GM12878 (cell line): ENCODE data around the gene PRICKLE4. TPM values are rescaled to one million over a fixed set of nuclear protein-coding genes. Genes with fewer than 3 reads are reported as not detected.

Experiments used
- ATAC-seq: fragments of 200-7000 bp; cut with Tn5 transposase; 3 replicates; pipeline ENCODE4 v1.9.1; 2020; ENCODE audit warnings: mild to moderate bottlenecking, moderate library complexity
- BruUV-seq: library from RNA; stranded (reverse); fragments of 400-500 nt; replicated peaks from 2 replicates; lab custom pipeline; 2021; lab: Mats Ljungman, UMichigan
- CTCF ChIA-PET: fragments of 300-600 bp; sonication (Branson Sonifier 250); formaldehyde crosslinking; extraction: SDS; loops from one replicate; lab custom pipeline; 2021; ENCODE audit warnings: inconsistent platforms; lab: Yijun Ruan, JAX
- POLR2A ChIA-PET: fragments of 350-600 bp; formaldehyde crosslinking; extraction: SDS; loops from one replicate; lab custom pipeline; 2021; ENCODE audit warnings: inconsistent platforms; lab: Charles Lee
- RAD21 ChIA-PET: fragments of 300-600 bp; sonication (Branson Sonifier 250); formaldehyde crosslinking; loops from one replicate; lab custom pipeline; 2023; ENCODE audit warnings: antibody characterized with exemption; ENCODE audit not compliant: unreplicated experiment; lab: Charles Lee
- SMC1A ChIA-PET: fragments of 300-600 bp; sonication (Branson Sonifier 250); formaldehyde crosslinking; loops from one replicate; lab custom pipeline; 2023; ENCODE audit not compliant: unreplicated experiment, uncharacterized antibody; lab: Charles Lee
- DNase-seq: peaks from one replicate; pipeline ENCODE4 v3.0.0-alpha.2; 2011; ENCODE audit warnings: low read depth, low spot score
- FAIRE-seq: peaks from 3 replicates; lab custom pipeline; 2011; peaks lifted over from hg19 to GRCh38; lab: Jason Lieb, UNC
- H2AFZ ChIP-seq: 2 replicates; pipeline ENCODE4 v1.6.0; 2011; ENCODE audit warnings: low read depth, low read length, control low read depth; ENCODE audit not compliant: control insufficient read depth
- H3K27ac ChIP-seq: 2 replicates; pipeline ENCODE4 v1.5.1; 2011; ENCODE audit warnings: control low read depth; ENCODE audit not compliant: control insufficient read depth, insufficient read depth
- H3K27me3 ChIP-seq, 2 experiments: replicated peaks in 1 of 2; 2 replicates each; pipeline versions ENCODE4 v1.6.0 to v1.6.1; 2011; ENCODE audit warnings: low read length in 1 of 2; ENCODE audit not compliant: control insufficient read depth in 2 of 2, insufficient read depth in 2 of 2
- H3K36me3 ChIP-seq, 2 experiments: 2 replicates each; pipeline ENCODE4 v1.5.1; 2011; ENCODE audit warnings: low read length in 1 of 2; ENCODE audit not compliant: control insufficient read depth in 2 of 2, insufficient read depth in 2 of 2
- H3K4me1 ChIP-seq: 2 replicates; pipeline ENCODE4 v1.6.1; 2011; ENCODE audit warnings: mild to moderate bottlenecking, low read length, moderate library complexity, mixed read lengths; ENCODE audit not compliant: control insufficient read depth, insufficient read depth
- H3K4me2 ChIP-seq: 2 replicates; pipeline ENCODE4 v1.6.0; 2011; ENCODE audit warnings: control low read depth; ENCODE audit not compliant: control insufficient read depth, insufficient read depth
- H3K4me3 ChIP-seq: fragments of 200-600 bp; sonication (generic); 2 replicates; pipeline ENCODE4 v1.5.1; 2016
- H3K79me2 ChIP-seq: 2 replicates; pipeline ENCODE4 v1.6.0; 2011; ENCODE audit warnings: low read length; ENCODE audit not compliant: control insufficient read depth, insufficient read depth
- H3K9ac ChIP-seq: 2 replicates; pipeline ENCODE4 v1.8.0; 2011; ENCODE audit warnings: low read length, control low read depth, mixed read lengths; ENCODE audit not compliant: control insufficient read depth, insufficient read depth
- H3K9me3 ChIP-seq: replicated peaks from 3 replicates; pipeline ENCODE4 v1.5.1; 2011; ENCODE audit warnings: mild to moderate bottlenecking, low read length; ENCODE audit not compliant: control insufficient read depth, insufficient read depth
- H4K20me1 ChIP-seq: 2 replicates; pipeline ENCODE4 v1.6.0; 2011; ENCODE audit not compliant: control insufficient read depth, insufficient read depth
- ATF7 ChIP-seq: fragments of 450-650 bp; IDR thresholded peaks from 2 replicates; pipeline ENCODE4 v1.6.1; 2016; ENCODE audit warnings: low read depth, mild to moderate bottlenecking
- BCL11A ChIP-seq: IDR thresholded peaks from 2 replicates; pipeline ENCODE4 v1.6.1; 2011; ENCODE audit warnings: low read depth, low read length
- IKZF1 ChIP-seq: fragments of 450-650 bp; conservative IDR thresholded peaks from 2 replicates; pipeline ENCODE4 v1.6.1; 2017; ENCODE audit warnings: antibody characterized with exemption, mild to moderate bottlenecking
- MLLT1 ChIP-seq: fragments of 450-650 bp; IDR thresholded peaks from 2 replicates; pipeline ENCODE4 v1.6.1; 2016; ENCODE audit warnings: mild to moderate bottlenecking
- RB1 ChIP-seq: fragments of 450-650 bp; formaldehyde crosslinking; IDR thresholded peaks from 2 replicates; pipeline ENCODE4 v1.6.1; 2017; ENCODE audit warnings: mild to moderate bottlenecking, borderline replicate concordance
- SUPT20H ChIP-seq: IDR thresholded peaks from 2 replicates; pipeline ENCODE4 v1.6.1; 2011; ENCODE audit warnings: low read depth, mild to moderate bottlenecking, low read length, moderate library complexity, borderline replicate concordance; ENCODE audit not compliant: control insufficient read depth
- WGBS: methylation state at CpG from one replicate; pipeline ENCODE4 v1.1.6; 2016; ENCODE audit warnings: low lambda C conversion rate; ENCODE audit not compliant: insufficient replicate concordance, insufficient coverage; ENCODE audit errors: missing lambda C conversion rate; 5-methylcytosine and 5-hydroxymethylcytosine counted together
- in situ Hi-C: fragments of 300-500 bp; cut with MboI; formaldehyde crosslinking; loops from 9 replicates; pipeline ENCODE4 v1.14.3; 2018; ENCODE audit warnings: mixed read lengths
- intact Hi-C: fragments of 100-400 bp; cut with micrococcal nuclease; formaldehyde crosslinking; loops from one replicate; pipeline ENCODE4 v1.14.2; 2022; ENCODE audit not compliant: unreplicated experiment
- polyA plus RNA-seq, 11 experiments: library from polyadenylated mRNA; depleted of rRNA in 4 of 11; unstranded in 6 of 11; stranded (reverse) in 5 of 11; fragments of >200 nt; fragmentation: Nextera tagmentation in 4 of 11; fragmentation: Illumina TruSeq in 1 of 11; extraction: Ambion mirVana in 4 of 11; extraction: Trizol in 1 of 11; gene quantifications; 1 replicate in 1 of 11; 2 replicates in 10 of 11; pipeline versions ENCODE4 v1.2.1 to v1.2.3, GENCODE V29; 2011 to 2016; ENCODE audit warnings: inconsistent platforms in 2 of 11, missing spikeins in 2 of 11, low read depth in 1 of 11
- total RNA-seq, 4 experiments: library from RNA; depleted of rRNA in 3 of 4; stranded (reverse); fragments of >200 nt in 3 of 4; fragmentation: Illumina TruSeq in 1 of 4; extraction: Trizol in 1 of 4; gene quantifications; 2 replicates each; pipeline versions ENCODE4 v1.2.1 to v1.2.3, GENCODE V29; 2013 to 2021
- TF ChIP-seq, protein P1 (sequence below), 3 experiments: IDR thresholded peaks in 2 of 3; conservative IDR thresholded peaks in 1 of 3; 2 replicates each; pipeline ENCODE4 v1.5.1; 2011; ENCODE audit warnings: low read depth in 3 of 3, low read length in 3 of 3, mild to moderate bottlenecking in 3 of 3, control low read depth in 2 of 3, moderate library complexity in 2 of 3, inconsistent platforms in 1 of 3, mixed read lengths in 1 of 3; ENCODE audit not compliant: control insufficient read depth in 2 of 3, insufficient read depth in 1 of 3; ENCODE audit errors: extremely low read depth in 1 of 3
- TF ChIP-seq, protein P2 (sequence below): IDR thresholded peaks from 2 replicates; pipeline ENCODE4 v1.6.1; 2012; ENCODE audit warnings: low read depth, low read length, improper control_type of control experiment

Gene PRICKLE4
- total and polyA plus RNA-seq, 10 of the 15 experiments (the other 5 are each of a cell fraction or from before 2014, with no cell fraction given), result 0.33 to 0.85 (median 0.35) TPM; not detected in 7

DNA sequence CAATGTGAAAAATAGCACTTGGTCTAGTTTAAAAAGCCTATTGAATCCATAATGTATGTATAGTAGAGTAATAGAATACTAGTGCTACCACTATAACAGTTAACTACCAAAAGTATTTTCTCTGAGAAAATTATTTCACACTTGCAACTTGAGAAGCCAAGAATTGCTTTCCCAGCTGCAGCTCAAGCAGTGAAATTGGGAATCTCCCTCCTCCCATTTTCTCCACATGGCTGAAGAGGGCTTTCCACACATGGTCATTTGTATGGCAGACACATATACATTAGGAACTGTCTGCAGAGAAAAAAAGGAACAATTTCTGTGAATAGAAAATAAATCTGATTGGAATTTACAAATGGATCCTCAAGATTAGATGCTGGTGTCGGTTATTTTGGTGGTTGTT is 41.4 kb downstream of the PRICKLE4 start:
- no peak overlapping the region for H2AFZ ChIP-seq
- H3K9me3 ChIP-seq, result no peaks in the 10 kb centered on the region
- RAD21 ChIA-PET, result no interaction called here
- no peaks in the 10 kb centered on the region for H3K79me2 ChIP-seq
- no peak overlapping the region for H3K4me3 ChIP-seq
- TF ChIP-seq ATF7 (no peak), SUPT20H (no peak), MLLT1 (no peak), BCL11A (no peak), IKZF1 (no peak), RB1 (no peak)
- TF ChIP-seq, protein P1, sequence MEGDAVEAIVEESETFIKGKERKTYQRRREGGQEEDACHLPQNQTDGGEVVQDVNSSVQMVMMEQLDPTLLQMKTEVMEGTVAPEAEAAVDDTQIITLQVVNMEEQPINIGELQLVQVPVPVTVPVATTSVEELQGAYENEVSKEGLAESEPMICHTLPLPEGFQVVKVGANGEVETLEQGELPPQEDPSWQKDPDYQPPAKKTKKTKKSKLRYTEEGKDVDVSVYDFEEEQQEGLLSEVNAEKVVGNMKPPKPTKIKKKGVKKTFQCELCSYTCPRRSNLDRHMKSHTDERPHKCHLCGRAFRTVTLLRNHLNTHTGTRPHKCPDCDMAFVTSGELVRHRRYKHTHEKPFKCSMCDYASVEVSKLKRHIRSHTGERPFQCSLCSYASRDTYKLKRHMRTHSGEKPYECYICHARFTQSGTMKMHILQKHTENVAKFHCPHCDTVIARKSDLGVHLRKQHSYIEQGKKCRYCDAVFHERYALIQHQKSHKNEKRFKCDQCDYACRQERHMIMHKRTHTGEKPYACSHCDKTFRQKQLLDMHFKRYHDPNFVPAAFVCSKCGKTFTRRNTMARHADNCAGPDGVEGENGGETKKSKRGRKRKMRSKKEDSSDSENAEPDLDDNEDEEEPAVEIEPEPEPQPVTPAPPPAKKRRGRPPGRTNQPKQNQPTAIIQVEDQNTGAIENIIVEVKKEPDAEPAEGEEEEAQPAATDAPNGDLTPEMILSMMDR (IDR thresholded peaks at IDR 0.05 in 2 of 3, conservative IDR thresholded peaks at IDR 0.05 in 1 of 3; ENCODE audit: control insufficient read depth in 2 of 3, extremely low read depth in 1 of 3, insufficient read depth in 1 of 3, low read depth in 3 of 3, low read length in 3 of 3), result no peak
- TF ChIP-seq, protein P2, sequence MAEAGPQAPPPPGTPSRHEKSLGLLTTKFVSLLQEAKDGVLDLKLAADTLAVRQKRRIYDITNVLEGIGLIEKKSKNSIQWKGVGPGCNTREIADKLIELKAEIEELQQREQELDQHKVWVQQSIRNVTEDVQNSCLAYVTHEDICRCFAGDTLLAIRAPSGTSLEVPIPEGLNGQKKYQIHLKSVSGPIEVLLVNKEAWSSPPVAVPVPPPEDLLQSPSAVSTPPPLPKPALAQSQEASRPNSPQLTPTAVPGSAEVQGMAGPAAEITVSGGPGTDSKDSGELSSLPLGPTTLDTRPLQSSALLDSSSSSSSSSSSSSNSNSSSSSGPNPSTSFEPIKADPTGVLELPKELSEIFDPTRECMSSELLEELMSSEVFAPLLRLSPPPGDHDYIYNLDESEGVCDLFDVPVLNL, result no peak
- TF ChIP-seq, all 136 proteins: peak for 0
- Histone ChIP-seq H3K4me1 (no peaks in the 10 kb centered on the region), H3K27me3 (no peaks in the 10 kb centered on the region), H3K27ac (no peak overlapping the region), H3K9ac (no peak overlapping the region), H4K20me1 (no peaks in the 10 kb centered on the region), H3K4me2 (no peak overlapping the region), H3K36me3 (no peaks in the 10 kb centered on the region)
- FAIRE-seq (no peak), ATAC-seq (no peak), DNase-seq (no peak)
- SMC1A ChIA-PET, result no interaction called here
- no TSS peak for BruUV-seq
- intact Hi-C loops, result no loop called here
- in situ Hi-C loops, result no loop called here
- 100% methylated on average over 1 of the region's 1 CpG for WGBS
- POLR2A ChIA-PET, result interaction anchor here (0.6 kb wide), 1 partner anchor 324 kb away, joined by 3 read pairs; no protein-coding TSS in a partner anchor
- CTCF ChIA-PET, result no interaction called here
